HG03457 (cell line): Measurements from ENCODE around the gene MRO.
"Not testable (repeated sequence)": the region's sequence is repeated elsewhere in the genome, so short reads cannot be mapped to it uniquely, and the experiment has no call there.

Experiments used
- ATAC-seq: cut with Tn5 transposase; IDR thresholded peaks from one replicate; pipeline ENCODE4 v1.9.1; 2021; ENCODE audit warnings: moderate number of reproducible peaks; ENCODE audit not compliant: unreplicated experiment

MRO gene

DNA sequence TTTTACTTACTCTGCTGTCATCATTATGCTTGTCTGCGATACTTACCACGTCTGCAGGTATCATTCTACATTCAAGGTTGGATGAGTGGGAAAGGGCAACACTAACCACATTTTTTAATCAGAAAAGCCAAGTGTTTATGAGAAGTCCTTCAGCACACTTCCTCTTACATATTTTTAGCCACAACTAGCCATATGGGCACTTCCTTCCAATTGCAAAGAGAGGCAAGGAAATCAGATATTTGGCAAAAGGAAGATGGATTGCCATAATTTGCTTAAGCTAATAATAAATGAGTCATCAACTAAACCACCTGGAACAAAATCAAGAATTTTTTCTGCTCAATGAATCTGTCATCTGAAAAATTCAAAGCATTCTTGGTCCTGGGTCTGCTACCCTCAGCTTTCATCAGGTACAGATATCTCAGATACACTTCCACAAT lies 16.7 kb upstream of the MRO start:
- no peak for ATAC-seq

DNA sequence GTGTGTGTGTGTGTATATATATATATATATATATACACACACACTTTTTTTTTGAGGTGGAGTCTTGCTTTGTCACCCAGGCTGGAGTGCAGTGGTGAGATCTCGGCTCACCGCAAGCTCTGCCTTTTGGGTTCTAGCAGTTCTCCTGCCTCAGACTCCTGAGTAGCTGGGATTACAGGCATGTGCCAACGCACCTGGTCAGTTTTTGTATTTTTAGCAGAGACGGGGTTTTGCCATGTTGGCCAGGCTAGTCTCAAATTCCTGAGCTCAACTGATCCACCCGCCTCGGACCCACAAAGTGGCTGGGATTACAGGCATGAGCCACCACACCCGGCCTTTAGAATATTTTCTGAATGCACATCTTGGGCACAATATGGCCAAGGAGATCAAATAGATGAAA lies 13.7 kb upstream of the MRO start:
- not testable (repeated sequence) for ATAC-seq

DNA sequence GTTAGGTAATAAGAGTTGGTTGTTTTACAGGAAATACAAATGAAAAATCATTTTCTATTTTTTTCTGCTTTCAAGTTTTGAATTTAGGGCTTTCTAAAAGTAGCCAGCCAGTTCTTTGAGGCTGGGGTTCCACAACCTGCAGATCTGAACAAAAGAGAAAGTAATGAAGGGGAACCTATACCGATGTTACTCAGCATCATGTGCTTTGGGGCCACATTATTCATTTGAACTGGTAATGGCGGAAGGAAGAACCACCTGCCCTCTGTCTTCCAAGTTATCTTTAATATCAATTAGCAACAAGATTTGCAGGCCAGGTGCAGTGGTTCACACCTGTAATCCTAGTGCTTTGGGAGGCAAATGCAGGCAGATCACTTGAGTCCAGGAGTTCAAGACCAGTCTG lies 12.9 kb upstream of the MRO start:
- ATAC-seq: no peak

DNA sequence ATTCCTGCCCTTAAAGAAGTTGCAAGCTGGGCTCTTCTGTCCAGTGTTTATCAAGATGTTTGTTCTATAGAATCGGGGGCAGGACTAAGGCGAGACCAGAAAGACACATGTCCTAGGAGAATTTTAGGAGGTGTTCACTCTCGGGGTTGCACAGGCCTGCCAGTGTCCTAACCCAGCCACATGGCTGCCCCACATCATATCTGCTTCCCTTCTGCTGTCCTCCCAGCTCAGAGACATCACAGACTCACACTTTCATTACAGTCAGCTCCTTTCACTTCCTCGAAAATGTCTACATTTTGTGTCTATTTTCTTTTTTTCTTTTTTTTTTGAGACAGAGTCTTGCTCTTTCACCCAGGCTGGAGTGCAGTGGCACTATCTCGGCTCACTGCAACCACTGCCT lies 10.7 kb upstream of the MRO start:
- peak; percentile 54 for ATAC-seq

DNA sequence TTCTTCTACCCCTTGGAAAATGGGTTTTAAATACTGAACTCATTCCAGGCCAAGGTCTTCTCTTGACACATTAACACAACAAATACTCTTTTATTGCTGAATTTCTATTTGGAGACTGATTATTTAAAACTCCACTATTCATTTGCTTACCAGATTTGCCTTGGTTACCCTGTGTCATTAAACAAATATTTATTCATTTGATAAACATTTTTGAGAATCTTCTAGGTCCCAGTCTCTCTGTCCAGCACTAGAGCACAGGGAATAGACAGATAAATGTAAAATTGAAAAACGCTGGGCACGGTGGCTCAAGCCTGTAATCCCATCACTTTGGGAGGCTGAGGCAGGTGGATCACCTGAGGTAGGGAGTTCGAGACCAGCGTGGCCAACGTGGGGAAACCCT lies 9.8 kb upstream of the MRO start:
- no peak for ATAC-seq

DNA sequence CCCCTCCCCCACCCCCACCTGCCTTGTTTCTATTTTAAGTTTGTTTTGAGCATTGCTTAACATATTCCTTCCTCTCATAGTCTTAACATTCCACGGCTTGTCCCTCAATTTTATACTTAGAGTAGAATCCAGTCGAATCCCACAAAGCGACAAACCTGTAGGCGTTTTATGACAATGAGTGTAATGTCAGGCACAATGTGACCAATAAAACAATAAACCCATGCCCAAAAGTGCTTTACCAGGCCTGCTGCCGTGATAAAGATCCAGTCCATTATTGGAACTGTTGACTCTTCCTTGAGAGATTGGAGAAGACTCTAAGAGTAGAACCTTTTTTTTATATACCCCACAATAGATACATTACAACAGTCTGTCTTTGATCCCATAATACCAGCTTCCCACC lies 6.2 kb upstream of the MRO start:
- ATAC-seq: no peak

DNA sequence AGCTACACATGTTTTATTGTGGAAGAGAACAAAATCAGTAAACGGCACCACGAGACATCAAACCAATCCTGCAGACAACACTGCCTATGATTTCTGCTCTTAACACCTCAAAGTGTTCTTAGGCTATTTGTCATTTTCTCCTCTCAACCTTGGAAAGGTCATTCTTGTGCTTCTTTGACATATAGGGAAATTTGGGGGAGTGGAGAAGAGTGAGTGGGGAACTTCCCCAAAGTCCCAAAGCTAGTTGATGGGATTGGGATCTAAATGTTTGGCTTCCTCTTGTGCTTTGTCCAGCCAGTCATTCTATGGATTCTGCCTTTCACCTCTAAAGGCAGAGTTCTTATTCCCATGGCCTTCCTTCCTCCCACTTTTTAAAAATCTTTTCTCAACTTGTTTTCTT lies 5.8 kb upstream of the MRO start:
- ATAC-seq: no peak

DNA sequence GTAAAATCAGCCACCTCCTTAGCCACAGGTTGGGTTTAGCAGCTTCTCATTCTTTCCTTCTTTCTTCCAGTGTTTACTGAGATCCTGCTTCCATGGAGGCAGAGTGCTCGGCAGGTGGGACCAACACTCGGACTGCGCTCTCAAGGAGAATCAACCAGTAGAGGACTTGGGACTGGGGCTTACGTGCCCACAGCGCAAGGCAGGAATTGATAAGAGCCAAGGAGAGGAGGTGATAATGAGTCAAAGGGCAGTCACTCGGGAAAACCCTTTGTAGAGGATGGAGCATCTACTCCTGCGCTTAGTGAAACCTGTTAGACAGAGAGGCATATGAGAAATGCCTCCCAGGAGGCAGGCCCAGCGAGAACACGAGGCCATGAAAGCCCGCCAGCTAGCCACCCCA lies 2.9 kb upstream of the MRO start:
- ATAC-seq: no peak

DNA sequence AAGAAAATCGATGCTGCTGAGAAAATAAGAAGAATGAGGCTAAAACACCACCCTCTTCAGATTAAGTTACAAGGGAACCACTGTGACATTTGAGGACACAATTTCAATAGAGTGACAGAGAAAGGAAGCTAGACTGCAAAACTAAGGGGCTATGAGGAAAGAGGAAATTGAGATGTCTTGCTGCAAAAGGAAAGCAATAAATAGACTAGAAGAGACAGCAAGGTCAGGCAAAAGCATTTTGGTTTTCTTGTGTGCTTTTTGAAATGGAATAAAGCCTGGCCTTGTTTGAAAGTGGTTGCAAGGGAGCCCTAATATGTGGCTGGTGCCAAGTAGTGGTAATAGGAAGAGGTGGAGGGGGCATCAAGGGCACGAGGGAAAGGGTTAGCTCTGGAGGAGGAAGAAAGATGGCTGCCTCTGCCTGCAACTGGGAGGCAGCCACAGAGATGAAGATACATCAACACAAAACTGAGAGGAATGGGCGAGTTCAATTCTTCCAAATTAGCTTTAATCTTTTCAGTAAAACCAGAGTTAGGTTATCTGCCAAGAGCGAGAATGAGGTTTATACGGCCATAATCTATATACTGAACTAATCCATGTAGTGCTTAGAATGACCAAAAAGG lies 1.2 kb upstream of the MRO start:
- no peak for ATAC-seq

DNA sequence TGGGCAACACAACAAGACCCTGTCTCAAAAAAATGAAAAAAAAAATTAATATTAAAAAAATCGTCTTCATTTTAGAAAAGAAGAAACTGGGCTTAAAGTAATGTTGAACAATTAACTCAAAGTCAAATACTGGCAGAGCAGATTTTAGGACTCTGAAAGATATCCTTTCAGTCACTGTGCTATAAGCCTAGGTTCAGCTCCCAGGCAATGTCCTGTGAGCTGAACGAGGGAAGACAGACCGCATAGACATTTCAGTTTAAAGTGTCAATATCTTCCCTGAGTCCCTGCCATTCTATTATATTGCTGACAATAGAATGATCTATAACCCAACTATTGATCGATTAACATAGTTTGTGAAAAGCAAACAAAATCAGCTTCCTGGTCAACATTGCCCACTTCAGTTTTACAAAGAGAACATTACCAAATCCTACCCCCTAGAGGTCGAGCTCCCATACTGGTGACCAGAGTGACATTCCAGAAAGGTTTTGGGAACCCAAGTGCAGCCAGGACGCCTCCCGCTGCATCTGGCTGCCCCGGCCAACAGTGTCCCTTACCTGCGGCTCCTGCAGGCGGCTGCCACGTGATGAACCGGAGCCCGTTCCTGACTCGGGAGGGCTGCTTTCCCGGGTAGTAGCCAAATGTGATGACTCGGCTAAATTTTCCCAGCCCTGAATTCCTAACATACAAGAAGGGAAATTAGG lies 639 bp downstream of the MRO start:
- ATAC-seq: no peak

DNA sequence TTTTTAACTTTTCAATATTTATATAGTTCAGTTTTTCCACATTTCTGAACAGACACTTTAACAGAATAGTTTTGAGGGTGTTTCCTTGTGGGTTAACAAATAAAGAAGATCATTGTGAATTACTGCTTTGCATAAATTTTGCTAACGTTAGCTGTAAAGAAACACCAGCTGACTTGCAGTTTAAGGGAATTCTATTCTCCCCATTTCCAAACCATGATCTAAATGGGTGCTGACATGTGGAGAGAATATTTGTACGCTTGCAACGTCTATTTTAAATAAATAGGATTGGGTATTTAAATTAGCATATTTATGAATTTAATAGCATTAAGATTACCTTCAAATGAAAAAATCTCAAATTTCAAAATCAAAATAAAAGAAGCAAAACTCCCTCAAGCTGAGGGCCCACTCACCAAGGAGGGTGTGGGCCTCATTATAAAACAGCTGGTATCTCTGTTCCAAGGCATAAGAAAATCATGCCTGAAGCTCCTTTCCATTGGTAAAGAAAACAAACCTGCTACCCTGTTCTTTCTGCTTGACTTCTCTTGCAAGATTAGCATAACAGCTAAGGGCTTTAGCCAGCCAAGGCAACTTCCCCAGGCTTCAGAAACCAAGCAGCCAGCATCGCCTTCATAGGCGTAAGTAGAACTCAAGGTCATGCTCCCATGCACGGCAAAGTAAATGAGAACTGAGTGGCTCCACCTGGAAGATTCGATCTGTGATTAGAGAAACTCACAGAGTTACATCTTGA lies 3.2 kb downstream of the MRO start:
- no peak for ATAC-seq

DNA sequence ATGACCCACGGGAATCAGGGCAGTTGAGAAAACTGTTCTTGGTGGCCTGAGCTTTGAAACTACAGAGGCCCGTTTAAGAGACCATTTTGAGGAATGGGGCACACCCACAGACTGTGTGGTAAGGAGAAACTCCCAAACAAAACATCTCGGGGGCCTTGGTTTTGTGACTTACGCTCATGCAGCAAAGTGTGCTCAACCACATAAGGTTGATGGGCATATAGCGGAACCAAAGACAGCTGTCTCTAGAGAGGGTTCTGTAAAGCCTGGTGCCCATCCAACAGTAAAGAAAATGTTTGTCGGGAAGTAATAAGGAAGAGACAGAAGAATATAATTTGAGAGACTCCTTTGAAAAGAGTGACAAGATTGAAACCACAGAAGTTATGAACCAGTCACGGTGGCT lies 5.4 kb downstream of the MRO start:
- no peak for ATAC-seq

DNA sequence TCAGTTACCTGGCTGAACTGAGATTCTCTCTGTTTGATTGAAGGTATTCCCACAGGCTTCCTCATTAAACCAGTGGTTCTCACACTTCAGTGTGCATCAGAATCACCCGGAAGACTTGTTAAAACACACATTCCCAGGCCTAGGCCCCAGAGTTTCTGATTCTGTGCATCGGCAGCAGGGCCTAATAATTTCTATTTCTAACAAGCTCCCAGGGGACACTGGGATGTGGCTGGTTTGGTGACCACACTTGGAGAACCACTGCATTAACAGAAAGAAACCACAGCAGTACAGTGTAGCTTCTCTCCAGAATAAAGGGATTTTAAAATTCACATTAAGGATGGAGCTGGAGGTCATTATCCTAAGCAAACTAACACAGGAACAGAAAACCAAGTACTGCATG lies 6.5 kb downstream of the MRO start:
- ATAC-seq: no peak

DNA sequence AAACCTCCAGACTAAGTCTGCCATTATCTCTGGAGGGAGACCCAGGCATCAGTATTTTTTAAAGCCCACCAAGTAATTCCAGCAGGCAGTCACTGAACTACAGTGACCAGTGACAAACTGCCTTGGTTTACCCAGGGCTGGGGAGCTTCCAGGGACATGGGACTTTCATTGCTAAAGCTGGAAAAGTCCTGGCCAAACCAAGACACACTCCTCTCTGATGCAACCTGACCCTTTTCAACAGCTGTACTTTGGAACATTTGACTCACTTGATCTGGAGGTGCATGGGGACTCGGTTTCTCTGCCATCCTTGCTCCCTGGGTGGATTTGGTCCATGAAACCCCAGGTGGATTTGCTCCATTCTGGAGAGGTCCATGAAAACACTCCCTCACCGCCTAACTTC lies 7.0 kb downstream of the MRO start:
- ATAC-seq: no peak

DNA sequence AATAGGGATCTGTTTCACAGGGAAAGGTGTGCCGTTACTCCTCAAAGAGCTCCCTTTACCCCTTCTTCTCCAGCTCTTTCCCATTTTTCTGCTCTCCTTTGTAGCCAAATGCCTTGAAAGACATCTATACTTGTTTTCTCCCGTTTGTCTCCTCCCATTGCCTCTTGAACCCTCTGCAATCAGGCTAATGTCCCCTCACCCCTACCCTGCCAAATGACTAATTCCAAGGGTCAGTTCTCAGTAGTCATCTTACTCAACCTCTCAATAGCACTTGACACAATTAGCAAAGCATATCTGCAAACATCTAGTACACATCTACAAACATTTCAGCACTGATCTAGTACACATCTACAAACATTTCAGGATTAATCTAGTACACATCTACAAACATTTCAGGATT lies 12.6 kb downstream of the MRO start:
- no peak for ATAC-seq

DNA sequence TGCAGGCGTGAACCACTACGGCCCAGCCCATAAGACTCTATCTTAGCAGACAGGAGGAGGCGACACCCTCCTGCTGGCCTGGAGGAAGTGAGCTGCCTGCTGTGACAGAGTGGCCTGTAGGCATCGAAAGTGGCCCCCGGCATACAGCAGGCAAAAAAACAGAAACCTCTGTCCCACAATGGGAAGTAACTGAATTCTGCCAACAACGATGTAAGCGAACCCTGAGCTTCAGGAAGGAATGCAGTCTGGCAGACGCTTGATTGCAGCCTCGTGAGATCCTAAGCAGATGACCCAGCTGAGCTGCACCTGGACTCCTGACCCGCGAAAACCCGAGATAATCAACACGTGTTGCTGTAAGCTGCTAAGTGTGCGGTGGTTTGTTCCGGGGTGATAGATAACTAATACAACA lies 13.6 kb downstream of the MRO start:
- ATAC-seq: no peak

DNA sequence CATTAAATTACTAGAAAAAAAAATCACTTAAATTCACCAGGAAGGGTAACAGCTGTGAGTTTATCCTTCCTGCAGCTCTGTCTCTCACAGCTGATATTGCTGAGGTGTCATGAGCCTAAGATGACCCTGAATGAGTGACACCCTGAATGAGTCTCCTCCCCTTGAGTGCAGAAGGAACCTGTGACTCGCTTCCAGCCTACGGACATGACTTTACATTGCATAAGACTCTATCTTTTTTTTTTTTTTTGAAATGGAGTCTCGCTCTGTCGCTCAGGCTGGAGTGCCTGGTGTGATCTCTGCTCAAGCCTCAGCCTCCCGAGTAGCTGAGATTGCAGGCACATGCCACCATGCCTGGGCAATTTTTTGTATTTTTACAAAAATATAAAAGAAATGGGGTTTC lies 14.1 kb downstream of the MRO start:
- ATAC-seq: no peak

DNA sequence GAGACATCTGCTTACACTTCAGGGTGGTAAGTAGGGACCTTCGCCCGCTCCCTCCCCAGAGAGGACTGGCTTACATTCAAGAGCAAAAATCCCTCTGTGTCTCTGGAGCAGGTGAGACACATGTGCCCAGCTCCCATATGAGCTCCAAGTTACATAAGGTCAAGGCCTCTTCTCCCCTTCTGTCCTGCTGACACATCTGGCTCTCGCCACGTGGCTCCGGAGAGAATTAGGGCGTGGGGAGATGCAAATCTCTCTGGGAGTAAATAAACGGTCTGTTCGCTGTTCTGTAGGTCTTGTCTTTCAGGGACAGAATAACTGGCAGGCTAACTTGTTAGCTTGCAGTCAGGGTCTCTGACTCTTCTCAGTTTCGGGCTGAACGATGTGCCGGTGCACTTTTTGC lies 16.2 kb downstream of the MRO start:
- no peak for ATAC-seq

DNA sequence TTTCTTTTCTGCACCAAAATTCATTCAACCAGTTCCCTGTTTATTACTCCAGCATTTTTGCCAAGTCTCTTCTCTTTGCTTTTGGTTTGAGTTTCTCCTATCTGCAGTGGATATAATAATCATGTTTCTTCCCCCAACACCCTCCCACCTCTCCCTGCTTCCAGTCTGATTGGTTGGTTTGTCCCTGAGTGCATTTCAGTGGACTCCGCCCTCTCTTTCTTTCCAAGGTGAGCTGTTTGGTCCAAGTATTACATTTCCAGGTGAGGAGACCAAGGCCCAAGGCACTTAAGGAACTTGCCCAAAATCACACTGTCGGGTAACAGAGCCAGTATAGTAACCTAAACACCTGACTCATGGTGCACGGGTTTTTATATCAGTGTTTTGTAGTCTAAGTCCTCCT lies 17.7 kb downstream of the MRO start:
- ATAC-seq: no peak

DNA sequence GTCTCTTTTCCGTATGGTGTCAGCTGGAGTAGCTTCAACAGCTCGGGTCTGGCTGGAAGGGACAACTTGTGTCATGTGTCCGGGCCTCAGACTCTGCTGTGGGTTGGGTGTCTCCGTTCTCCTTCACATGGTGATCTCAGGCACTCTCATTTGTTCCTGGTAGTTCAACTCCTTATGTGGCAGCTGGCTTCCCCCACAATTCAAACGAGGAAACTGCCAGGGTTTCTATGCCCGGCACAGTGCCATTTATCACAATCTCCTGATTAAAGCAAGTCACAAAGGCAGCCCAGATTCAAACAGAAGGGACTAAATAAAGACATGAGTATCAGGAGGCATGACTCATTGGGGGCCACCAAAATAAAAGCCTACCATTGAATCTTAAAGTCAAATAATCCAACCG lies 22.7 kb downstream of the MRO start:
- ATAC-seq: no peak

DNA sequence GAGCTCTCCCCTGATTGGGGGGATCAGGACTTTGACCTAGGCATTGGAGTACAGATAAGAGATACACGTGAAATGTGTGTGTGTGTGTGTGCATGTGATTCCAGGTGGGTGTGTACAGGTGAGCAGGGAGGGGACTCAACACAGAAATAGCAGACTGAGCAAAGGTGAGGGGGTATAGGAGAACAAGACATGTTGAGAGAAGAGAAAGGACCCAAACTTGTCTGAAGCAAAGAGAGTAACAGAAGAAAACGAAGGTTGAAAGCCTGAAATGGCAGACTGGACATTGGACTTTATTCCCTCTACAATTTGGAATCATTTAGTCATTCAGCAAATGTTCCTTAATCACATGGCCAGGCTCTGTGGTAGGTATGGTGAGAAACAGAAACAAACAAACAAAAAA lies 23.3 kb downstream of the MRO start:
- no peak for ATAC-seq
